Thyroid gland (tissue), 4 donors: ENCODE measurements around the gene ARL2BP. TPM values are rescaled to one million over a fixed set of nuclear protein-coding genes. Genes with fewer than 3 reads are reported as not detected.

Experiments used
- DNase-seq, 2 donors: peaks; one replicate each; pipeline ENCODE4 v3.0.0-alpha.2; 2019
- H3K27ac ChIP-seq, 3 donors: fragments of 200-600 bp; sonication (generic); 1 replicate in 2 of 3; 2 replicates in 1 of 3; pipeline ENCODE4 v1.5.1; 2016 to 2019; ENCODE audit warnings: mild to moderate bottlenecking in 1 of 3, moderate library complexity in 1 of 3
- H3K27me3 ChIP-seq: fragments of 200-600 bp; sonication (generic); one replicate; pipeline ENCODE4 v1.5.1; 2019
- H3K36me3 ChIP-seq, 2 donors: fragments of 200-600 bp; sonication (generic); one replicate each; pipeline ENCODE4 v1.5.1; 2016 to 2019
- H3K4me1 ChIP-seq, 2 donors: fragments of 200-600 bp; sonication (generic); one replicate each; pipeline ENCODE4 v1.5.1; 2017 to 2019
- H3K4me3 ChIP-seq, 3 donors: fragments of 200-600 bp; sonication (generic); replicated peaks in 1 of 3; 1 replicate in 2 of 3; 2 replicates in 1 of 3; pipeline ENCODE4 v1.5.1; 2016; ENCODE audit warnings: mild to moderate bottlenecking in 1 of 3
- H3K9me3 ChIP-seq: fragments of 200-600 bp; sonication (generic); one replicate; pipeline ENCODE4 v1.5.1; 2017
- CTCF ChIP-seq, 6 experiments: fragments of 200-600 bp in 3 of 6; fragments of 450-650 bp in 3 of 6; sonication (generic) in 3 of 6; IDR thresholded peaks; one replicate each; pipeline ENCODE4 v1.5.1; 2016 to 2019; ENCODE audit warnings: antibody characterized with exemption in 6 of 6, mild to moderate bottlenecking in 2 of 6, inconsistent platforms in 1 of 6, moderate library complexity in 1 of 6
- POLR2A ChIP-seq, 2 donors: fragments of 450-650 bp; IDR thresholded peaks; one replicate each; pipeline ENCODE4 v1.6.1; 2017; ENCODE audit warnings: antibody characterized with exemption in 2 of 2, mild to moderate bottlenecking in 2 of 2, moderate library complexity in 1 of 2
- WGBS, 2 donors: methylation state at CpG; one replicate each; pipeline ENCODE4 v1.1.5; 2017; 5-methylcytosine and 5-hydroxymethylcytosine counted together
- intact Hi-C: fragments of 100-400 bp; cut with DNase I; formaldehyde crosslinking; loops from one replicate; pipeline ENCODE4 v1.15.1; 2023
- total RNA-seq, 4 donors: library from RNA; depleted of rRNA; stranded (reverse); fragments of >200 nt; gene quantifications; one replicate each; pipeline ENCODE4 v1.2.3, GENCODE V29; 2016

The ARL2BP gene
- total RNA-seq, 4 donors from 2014 or later = 51.2 to 68.9 (median 60.0) TPM

GRCh38 chr16:57256601-57257395 lies 11.7 kb downstream of the ARL2BP start:
- no peak overlapping the region for H3K27ac ChIP-seq
- TF ChIP-seq POLR2A (IDR thresholded peaks at IDR 0.05) (no peak), CTCF (IDR thresholded peaks at IDR 0.05) (no peak)
- peaks cover 0 to 6% of the 10 kb centered on the region in 2 donors for H3K4me1 ChIP-seq
- DNase-seq = no peak
- H3K4me3 ChIP-seq = no peak overlapping the region
- no peaks in the 10 kb centered on the region for H3K27me3 ChIP-seq
- no peaks in the 10 kb centered on the region for H3K9me3 ChIP-seq
- intact Hi-C loops = no loop called here
- 92 to 98% methylated on average over 11 to 13 of the region's 16 CpGs for WGBS, 2 donors
- peaks cover 6 to 34% of the 10 kb centered on the region in 2 donors for H3K36me3 ChIP-seq

- DNase-seq = no peak
- TF ChIP-seq POLR2A (IDR thresholded peaks at IDR 0.05) (no peak), CTCF (IDR thresholded peaks at IDR 0.05) (peak in 1 of 6 experiments; percentile 3)
- no peak overlapping the region for H3K27ac ChIP-seq
- no peak overlapping the region for H3K4me3 ChIP-seq
- WGBS, 2 donors = 82 to 84% methylated on average over 10 to 13 of the region's 13 CpGs
- peaks cover 0 to 6% of the 10 kb centered on the region in 2 donors for H3K4me1 ChIP-seq
- no peaks in the 10 kb centered on the region for H3K9me3 ChIP-seq
- H3K27me3 ChIP-seq = no peaks in the 10 kb centered on the region
- intact Hi-C loops = no loop called here
- peaks cover 4 to 26% of the 10 kb centered on the region in 2 donors for H3K36me3 ChIP-seq
Observed at GRCh38 chr16:57257455-57258070, 12.5 kb downstream of the ARL2BP start.

GRCh38 chr16:57258226-57258909 lies 13.3 kb downstream of the ARL2BP start:
- Histone ChIP-seq H3K4me1 (peaks cover 0 to 6% of the 10 kb centered on the region in 2 donors), H3K9me3 (no peaks in the 10 kb centered on the region), H3K27ac (peak overlapping the region in 1 of 3 donors; percentile 30), H3K36me3 (peaks cover 0 to 18% of the 10 kb centered on the region in 2 donors), H3K4me3 (no peak overlapping the region), H3K27me3 (no peaks in the 10 kb centered on the region)
- TF ChIP-seq CTCF (IDR thresholded peaks at IDR 0.05) (no peak), POLR2A (IDR thresholded peaks at IDR 0.05) (no peak)
- no peak for DNase-seq
- intact Hi-C loops = no loop called here
- 93 to 97% methylated on average over 18 of the region's 18 CpGs for WGBS, 2 donors

GRCh38 chr16:57258910-57259475 lies 13.9 kb downstream of the ARL2BP start:
- H3K9me3 ChIP-seq = no peaks in the 10 kb centered on the region
- no peaks in the 10 kb centered on the region for H3K27me3 ChIP-seq
- no peak overlapping the region for H3K27ac ChIP-seq
- H3K36me3 ChIP-seq = peaks cover 0 to 14% of the 10 kb centered on the region in 2 donors
- peaks cover 0 to 9% of the 10 kb centered on the region in 2 donors for H3K4me1 ChIP-seq
- 74 to 84% methylated on average over 1 of the region's 1 CpG for WGBS, 2 donors
- no peak for DNase-seq
- no peak for TF ChIP-seq POLR2A (IDR thresholded peaks at IDR 0.05)
- H3K4me3 ChIP-seq = no peak overlapping the region
- intact Hi-C loops = no loop called here

GRCh38 chr16:57260294-57260929 lies 15.4 kb downstream of the ARL2BP start:
- H3K4me3 ChIP-seq = no peak overlapping the region
- DNase-seq = no peak
- intact Hi-C loops = no loop called here
- WGBS, 2 donors = 72 to 77% methylated on average over 16 of the region's 16 CpGs
- H3K36me3 ChIP-seq = peaks cover 0 to 7% of the 10 kb centered on the region in 2 donors
- peaks cover 11 to 24% of the 10 kb centered on the region in 2 donors for H3K4me1 ChIP-seq
- H3K27me3 ChIP-seq = no peaks in the 10 kb centered on the region
- no peaks in the 10 kb centered on the region for H3K9me3 ChIP-seq
- no peak overlapping the region for H3K27ac ChIP-seq
- TF ChIP-seq CTCF (IDR thresholded peaks at IDR 0.05) (no peak), POLR2A (IDR thresholded peaks at IDR 0.05) (no peak)
